ENCODE data around the gene RHCE. TPM values are rescaled to one million over a fixed set of nuclear protein-coding genes. Genes with fewer than 3 reads are reported as not detected.

RHCE gene
- total RNA-seq, 2 experiments from 2014 or later, result 0.91 to 1.0 TPM

Other genes starting within 250 kb of the RHCE start
- 10 to 100 TPM; 39.0 to 42.4 TPM for gene SYF2, start 188.3 kb downstream of the RHCE start, total RNA-seq
- 100 to 1,000 TPM in 1 of 2 experiments, 10 to 100 TPM in 1; 86.8 to 120 TPM for gene RSRP1, start 173.4 kb downstream of the RHCE start, total RNA-seq
- not detected for gene RHD, start 148.3 kb downstream of the RHCE start, total RNA-seq
- gene TMEM50A, start 82.5 kb downstream of the RHCE start, total RNA-seq, result 100 to 1,000 TPM in 1 of 2 experiments, 10 to 100 TPM in 1; 98.0 to 120 TPM
- gene MACO1, start 10.1 kb upstream of the RHCE start, total RNA-seq, result 10 to 100 TPM; 15.7 to 18.5 TPM
- 10 to 100 TPM; 13.0 to 14.6 TPM for gene LDLRAP1, start 122.8 kb upstream of the RHCE start, total RNA-seq
- 10 to 100 TPM in 1 of 2 experiments, 1 to 10 TPM in 1; 10.0 to 10.1 TPM for gene MAN1C1, start 196.0 kb upstream of the RHCE start, total RNA-seq